H1 (cell line): ENCODE data around the gene MAPRE2. TPM values are rescaled to one million over a fixed set of nuclear protein-coding genes. Genes with fewer than 3 reads are reported as not detected.

ENCODE experiments used
- CTCF ChIA-PET: fragments of 300-600 bp; sonication (Branson Sonifier 250); formaldehyde crosslinking; loops from one replicate; lab custom pipeline; 2021; ENCODE audit not compliant: partially characterized antibody; lab: Charles Lee
- POLR2A ChIA-PET: fragments of 300-600 bp; sonication (Branson Sonifier 250); formaldehyde crosslinking; loops from one replicate; lab custom pipeline; 2021; ENCODE audit warnings: inconsistent platforms; ENCODE audit not compliant: partially characterized antibody; lab: Charles Lee
- DNase-seq, 2 experiments: peaks; one replicate each; pipeline versions ENCODE4 v3.0.0 to v3.0.0-alpha.2; 2010 to 2022; ENCODE audit warnings: low spot score in 2 of 2, low read depth in 1 of 2, mixed read lengths in 1 of 2
- FAIRE-seq: peaks from 2 replicates; lab custom pipeline; 2011; peaks lifted over from hg19 to GRCh38; lab: Jason Lieb, UNC
- H2AFZ ChIP-seq: 2 replicates; pipeline ENCODE4 v1.8.1; 2012; ENCODE audit warnings: low read length, inconsistent platforms
- H2AK5ac ChIP-seq: 2 replicates; pipeline ENCODE4 v1.6.1; 2013; ENCODE audit warnings: low read depth, low read length
- H2BK120ac ChIP-seq: replicated peaks from 2 replicates; pipeline ENCODE3; 2013; ENCODE audit warnings: low read depth, low read length, inconsistent platforms
- H2BK12ac ChIP-seq: 2 replicates; pipeline ENCODE4 v1.6.1; 2013; ENCODE audit warnings: low read depth, low read length
- H2BK15ac ChIP-seq: 2 replicates; pipeline ENCODE4 v1.6.1; 2013; ENCODE audit warnings: low read length
- H2BK20ac ChIP-seq: 2 replicates; pipeline ENCODE4 v1.6.1; 2013; ENCODE audit warnings: low read length
- H2BK5ac ChIP-seq: 2 replicates; pipeline ENCODE4 v1.6.1; 2013; ENCODE audit warnings: low read depth, low read length
- H3K14ac ChIP-seq: 2 replicates; pipeline ENCODE4 v1.6.1; 2013; ENCODE audit warnings: inconsistent platforms; ENCODE audit not compliant: insufficient read length
- H3K18ac ChIP-seq: 2 replicates; pipeline ENCODE4 v1.6.1; 2013; ENCODE audit warnings: low read length; ENCODE audit errors: extremely low read depth
- H3K23ac ChIP-seq: 2 replicates; pipeline ENCODE4 v1.6.1; 2013; ENCODE audit warnings: inconsistent platforms; ENCODE audit not compliant: insufficient read length
- H3K23me2 ChIP-seq: 2 replicates; pipeline ENCODE4 v1.6.1; 2013; ENCODE audit warnings: low read depth, low read length
- H3K27ac ChIP-seq: 2 replicates; pipeline ENCODE4 v1.6.1; 2011; ENCODE audit warnings: low read depth, low read length, inconsistent platforms
- H3K27me3 ChIP-seq, 4 experiments: replicated peaks in 1 of 4; 1 replicate in 1 of 4; 2 replicates in 3 of 4; pipeline versions ENCODE4 v1.6.1 to v1.8.1; 2011 to 2013; ENCODE audit warnings: low read length in 3 of 4, mild to moderate bottlenecking in 3 of 4, inconsistent platforms in 2 of 4, mixed read lengths in 2 of 4, moderate library complexity in 1 of 4; ENCODE audit not compliant: control insufficient read depth in 3 of 4, insufficient read depth in 3 of 4; ENCODE audit errors: extremely low read depth in 1 of 4
- H3K36me3 ChIP-seq, 4 experiments: 2 replicates each; pipeline versions ENCODE4 v1.6.1 to v1.8.1; 2011 to 2013; ENCODE audit warnings: mild to moderate bottlenecking in 4 of 4, low read length in 3 of 4, moderate library complexity in 2 of 4, control low read depth in 1 of 4, inconsistent platforms in 1 of 4; ENCODE audit not compliant: insufficient read depth in 4 of 4, control insufficient read depth in 2 of 4
- H3K4ac ChIP-seq: replicated peaks from 2 replicates; pipeline ENCODE3; 2013; ENCODE audit warnings: low read length, low read depth, mixed read lengths, inconsistent platforms; ENCODE audit not compliant: insufficient read length
- H3K4me1 ChIP-seq, 4 experiments: replicated peaks in 1 of 4; 1 replicate in 1 of 4; 2 replicates in 3 of 4; pipeline versions ENCODE4 v1.6.1 to v1.8.1; 2011 to 2013; ENCODE audit warnings: low read length in 3 of 4, inconsistent platforms in 2 of 4, mixed read lengths in 1 of 4; ENCODE audit not compliant: insufficient read depth in 4 of 4, control insufficient read depth in 3 of 4
- H3K4me2 ChIP-seq, 2 experiments: 2 replicates each; pipeline versions ENCODE4 v1.6.1 to v1.8.1; 2011 to 2013; ENCODE audit warnings: low read depth in 2 of 2, low read length in 2 of 2, control low read depth in 1 of 2, inconsistent platforms in 1 of 2, mild to moderate bottlenecking in 1 of 2; ENCODE audit not compliant: insufficient read depth in 1 of 2
- H3K4me3 ChIP-seq, 4 experiments: fragments of 200-600, 300-600 bp in 1 of 4; sonication (generic), shearing (Covaris generic), sonication (Bioruptor Twin) in 1 of 4; 2 replicates each; pipeline versions ENCODE4 v1.5.1 to v1.8.1; 2011 to 2016; ENCODE audit warnings: low read length in 4 of 4, low read depth in 3 of 4, control low read depth in 2 of 4, inconsistent platforms in 2 of 4, mild to moderate bottlenecking in 2 of 4, mixed read lengths in 1 of 4, moderate library complexity in 1 of 4; ENCODE audit not compliant: insufficient read depth in 2 of 4; ENCODE audit errors: extremely low read depth in 1 of 4
- H3K56ac ChIP-seq: replicated peaks from 2 replicates; pipeline ENCODE3; 2013; ENCODE audit warnings: low read depth, mild to moderate bottlenecking, mixed read lengths, low read length, inconsistent platforms; ENCODE audit not compliant: insufficient read length
- H3K79me1 ChIP-seq: 2 replicates; pipeline ENCODE4 v1.6.1; 2013; ENCODE audit warnings: low read depth, low read length, control low read depth
- H3K79me2 ChIP-seq, 2 experiments: 2 replicates each; pipeline versions ENCODE4 v1.6.1 to v1.8.1; 2012 to 2013; ENCODE audit warnings: low read length in 2 of 2, mild to moderate bottlenecking in 2 of 2, inconsistent platforms in 1 of 2; ENCODE audit not compliant: insufficient read depth in 2 of 2, control insufficient read depth in 1 of 2
- H3K9ac ChIP-seq, 4 experiments: replicated peaks in 1 of 4; 1 replicate in 1 of 4; 2 replicates in 3 of 4; pipeline versions ENCODE4 v1.6.1 to v1.8.1; 2011 to 2013; ENCODE audit warnings: low read depth in 3 of 4, low read length in 3 of 4, control low read depth in 2 of 4, mild to moderate bottlenecking in 2 of 4, moderate library complexity in 2 of 4, inconsistent platforms in 1 of 4; ENCODE audit errors: extremely low read depth in 1 of 4
- H3K9me3 ChIP-seq, 2 experiments: 2 replicates each; pipeline versions ENCODE4 v1.6.1 to v1.8.1; 2012 to 2013; ENCODE audit warnings: mild to moderate bottlenecking in 2 of 2, moderate library complexity in 2 of 2, control low read depth in 1 of 2, inconsistent platforms in 1 of 2, low read depth in 1 of 2, low read length in 1 of 2, mixed read lengths in 1 of 2; ENCODE audit not compliant: insufficient read depth in 2 of 2
- H4K20me1 ChIP-seq, 2 experiments: replicated peaks in 1 of 2; 2 replicates each; pipeline versions ENCODE3 to v1.8.1; 2011 to 2013; ENCODE audit warnings: inconsistent platforms in 2 of 2, low read length in 2 of 2, mild to moderate bottlenecking in 1 of 2; ENCODE audit not compliant: insufficient read depth in 2 of 2, control insufficient read depth in 1 of 2
- H4K5ac ChIP-seq: 2 replicates; pipeline ENCODE4 v1.6.1; 2013; ENCODE audit warnings: low read length, low read depth, mixed read lengths, inconsistent platforms; ENCODE audit not compliant: insufficient read length
- H4K8ac ChIP-seq: 2 replicates; pipeline ENCODE4 v1.8.0; 2013; ENCODE audit warnings: mild to moderate bottlenecking, moderate library complexity, low read length, inconsistent platforms; ENCODE audit not compliant: insufficient read depth; ENCODE audit errors: extremely low read depth
- H4K91ac ChIP-seq: replicated peaks from 2 replicates; pipeline ENCODE3; 2013; ENCODE audit warnings: low read length, mixed read lengths, inconsistent platforms; ENCODE audit not compliant: insufficient read length
- CEBPB ChIP-seq: IDR thresholded peaks from 2 replicates; pipeline ENCODE4 v1.6.1; 2012; ENCODE audit warnings: low read depth, low read length
- CHD2 ChIP-seq: IDR thresholded peaks from 2 replicates; pipeline ENCODE4 v1.6.1; 2012; ENCODE audit warnings: low read length, improper control_type of control experiment
- CREB1 ChIP-seq: IDR thresholded peaks from 2 replicates; pipeline ENCODE4 v1.6.1; 2012; ENCODE audit warnings: inconsistent platforms
- CTBP2 ChIP-seq: IDR thresholded peaks from 2 replicates; pipeline ENCODE4 v1.7.0; 2011; ENCODE audit warnings: borderline replicate concordance, mild to moderate bottlenecking, moderate library complexity, mixed read lengths, low read length; ENCODE audit not compliant: insufficient read depth, insufficient read length
- EP300 ChIP-seq, 2 experiments: IDR thresholded peaks; 1 replicate in 1 of 2; 2 replicates in 1 of 2; pipeline ENCODE4 v1.6.1; 2011 to 2012; ENCODE audit warnings: low read depth in 2 of 2, low read length in 2 of 2, mild to moderate bottlenecking in 2 of 2, borderline replicate concordance in 1 of 2, inconsistent platforms in 1 of 2, moderate library complexity in 1 of 2
- GABPA ChIP-seq: IDR thresholded peaks from 2 replicates; pipeline ENCODE4 v1.6.1; 2011; ENCODE audit warnings: mild to moderate bottlenecking, low read length, moderate library complexity, borderline replicate concordance; ENCODE audit not compliant: insufficient read depth
- GTF2F1 ChIP-seq: IDR thresholded peaks from 2 replicates; pipeline ENCODE4 v1.6.1; 2012; ENCODE audit warnings: low read depth, low read length, improper control_type of control experiment, borderline replicate concordance
- MAFK ChIP-seq: IDR thresholded peaks from 2 replicates; pipeline ENCODE4 v1.6.1; 2012; ENCODE audit warnings: low read depth, mild to moderate bottlenecking, improper control_type of control experiment, low read length
- MAX ChIP-seq: IDR thresholded peaks from 2 replicates; pipeline ENCODE4 v1.6.1; 2012; ENCODE audit warnings: inconsistent platforms
- SIN3A ChIP-seq, 2 experiments: IDR thresholded peaks in 1 of 2; conservative IDR thresholded peaks in 1 of 2; 2 replicates each; pipeline ENCODE4 v1.6.1; 2011 to 2012; ENCODE audit warnings: low read length in 2 of 2, improper control_type of control experiment in 1 of 2, low read depth in 1 of 2, mild to moderate bottlenecking in 1 of 2
- SP4 ChIP-seq: IDR thresholded peaks from 2 replicates; pipeline ENCODE4 v1.6.1; 2012; ENCODE audit warnings: low read length, inconsistent platforms
- SUZ12 ChIP-seq: fragments of 200-600 bp; sonication (generic); IDR thresholded peaks from 2 replicates; pipeline ENCODE4 v1.6.1; 2012; ENCODE audit warnings: mild to moderate bottlenecking, inconsistent platforms, low read length, moderate library complexity, mixed read lengths
- TAF7 ChIP-seq: optimal IDR thresholded peaks from 2 replicates; pipeline ENCODE3; 2011; ENCODE audit warnings: low read depth, mild to moderate bottlenecking, inconsistent platforms, low read length, moderate library complexity, borderline replicate concordance
- WGBS, 2 experiments: shearing (Covaris generic) in 1 of 2; methylation state at CpG; one replicate each; pipeline versions ENCODE4 v1.1.6 to v1.1.7; 2013 to 2015; ENCODE audit warnings: low lambda C conversion rate in 2 of 2, mixed read lengths in 2 of 2, inconsistent platforms in 1 of 2, low coverage in 1 of 2, missing lambda C conversion rate in 1 of 2; ENCODE audit not compliant: insufficient replicate concordance in 2 of 2, insufficient coverage in 1 of 2, insufficient read length in 1 of 2; ENCODE audit errors: extremely low coverage in 1 of 2, missing lambda C conversion rate in 1 of 2; 5-methylcytosine and 5-hydroxymethylcytosine counted together
- polyA plus RNA-seq, 7 experiments: library from polyadenylated mRNA; depleted of rRNA in 3 of 7; stranded (reverse) in 5 of 7; unstranded in 2 of 7; fragments of >200 nt in 5 of 7; fragments of 200-250 nt in 2 of 7; gene quantifications; 1 replicate in 5 of 7; 2 replicates in 1 of 7; 4 replicates in 1 of 7; pipeline versions ENCODE4 v1.2.1 to v1.2.3, GENCODE V29; 2011 to 2013; ENCODE audit warnings: missing spikeins in 2 of 7, mixed read lengths in 2 of 7
- total RNA-seq: library from RNA; stranded (reverse); fragmentation: NEBNext Ultra II Directional; extraction: Animal tissue kit (Norgen Biotek cat#: 25700); gene quantifications from 2 replicates; pipeline ENCODE4 v1.2.1, GENCODE V29; 2021

The MAPRE2 gene
- total and polyA plus RNA-seq, 2 of the 8 experiments (the other 6 are each of a cell fraction or from before 2014, with no cell fraction given), result 32.6 to 33.1 TPM

DNA sequence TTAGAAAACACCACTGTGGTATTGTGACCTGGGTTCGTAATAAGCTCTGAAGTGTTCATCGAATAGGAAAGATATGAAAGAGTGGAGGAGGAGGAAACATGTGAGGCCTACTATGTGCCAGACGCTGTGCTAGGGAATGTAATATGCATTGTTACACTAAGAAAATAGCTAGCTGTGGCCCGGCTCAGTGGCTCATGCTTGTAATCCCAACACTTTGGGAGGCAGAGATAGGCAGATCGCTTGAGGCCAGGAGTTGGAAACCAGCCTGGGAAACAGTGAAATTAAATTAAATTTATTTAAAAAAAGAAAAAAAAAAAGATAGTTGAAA is 150.4 kb downstream of the MAPRE2 start:
- Histone ChIP-seq H4K5ac (peak overlapping the region; percentile 69), H2BK15ac (no peak overlapping the region), H3K23me2 (no peaks in the 10 kb centered on the region), H3K56ac (no peak overlapping the region), H2BK12ac (no peak overlapping the region), H3K27ac (no peak overlapping the region), H3K27me3 (no peaks in the 10 kb centered on the region), H2BK5ac (no peak overlapping the region), H2AFZ (no peak overlapping the region; the same call in 1 of the 2 replicates), H3K18ac (peak overlapping the region; percentile 2; the same call in 1 of the 2 replicates), H3K4me3 (peak overlapping the region in 1 of 4 experiments; percentile 19; a peak in 2 of 8 replicates), H3K79me2 (no peaks in the 10 kb centered on the region), H3K4me1 (peaks cover 2 to 13% (median 6%) of the 10 kb centered on the region in 4 experiments; a peak in 5 of 7 replicates), H2BK20ac (no peak overlapping the region), H3K14ac (no peak overlapping the region), H3K23ac (no peak overlapping the region), H4K20me1 (no peaks in the 10 kb centered on the region), H3K79me1 (no peaks in the 10 kb centered on the region), H3K4ac (no peak overlapping the region), H2BK120ac (no peak overlapping the region), H2AK5ac (no peak overlapping the region), H3K9ac (no peak overlapping the region), H4K91ac (peak overlapping the region; percentile 25), H3K4me2 (peak overlapping the region; percentile 18 to 41; a peak in 2 of 4 replicates), H3K9me3 (no peaks in the 10 kb centered on the region), H4K8ac (no peak overlapping the region), H3K36me3 (no peaks in the 10 kb centered on the region)
- 39% methylated on average over 5 of the region's 5 CpGs; no CpG with 5 or more reads in 1 of the 2 experiments for WGBS, 2 experiments
- DNase-seq (no peak), FAIRE-seq (no peak)
- ChIA-PET POLR2A (no interaction called here), CTCF (interaction anchor here (0.6 kb wide), 1 partner anchor 91 kb away, joined by 3 read pairs; no protein-coding TSS in a partner anchor)
- TF ChIP-seq TAF7, result no peak
- no peak for TF ChIP-seq GABPA
- no peak for TF ChIP-seq SP4
- no peak for TF ChIP-seq MAFK
- TF ChIP-seq GTF2F1, result no peak
- TF ChIP-seq CEBPB, result no peak
- TF ChIP-seq SUZ12, result no peak
- TF ChIP-seq CTBP2, result no peak
- no peak for TF ChIP-seq CHD2
- no peak for TF ChIP-seq SIN3A (conservative IDR thresholded peaks at IDR 0.05 in 1 of 2, IDR thresholded peaks at IDR 0.05 in 1 of 2; ENCODE audit: low read depth in 1 of 2, low read length in 2 of 2)
- TF ChIP-seq CREB1, result no peak
- no peak for TF ChIP-seq MAX
- no peak for TF ChIP-seq EP300 (IDR thresholded peaks at IDR 0.05; ENCODE audit: borderline replicate concordance in 1 of 2, low read depth in 2 of 2, low read length in 2 of 2)
